GM12891 (cell line): ENCODE data around the gene CAMKV.
A peak's percentile ranks its signal among the peaks of the same experiment; 100 is the strongest.
"Not testable (repeated sequence)": the region's sequence is repeated elsewhere in the genome, so short reads cannot be mapped to it uniquely, and the experiment has no call there.

ENCODE experiments used
- DNase-seq: peaks from one replicate; pipeline ENCODE4 v3.0.0; 2011; ENCODE audit warnings: low spot score; ENCODE audit not compliant: insufficient read length
- FAIRE-seq: peaks from 2 replicates; lab custom pipeline; 2011; peaks lifted over from hg19 to GRCh38; lab: Jason Lieb, UNC
- PAX5 ChIP-seq: IDR thresholded peaks from 2 replicates; pipeline ENCODE4 v1.6.1; 2011; ENCODE audit warnings: low read length, moderate library complexity, mild to moderate bottlenecking; ENCODE audit not compliant: insufficient read depth, severe bottlenecking
- POLR2A ChIP-seq: IDR thresholded peaks from 2 replicates; pipeline ENCODE4 v1.6.1; 2011; ENCODE audit warnings: low read depth, low read length, control low read depth
- POLR2AphosphoS5 ChIP-seq: IDR thresholded peaks from 2 replicates; pipeline ENCODE4 v1.6.1; 2011; ENCODE audit warnings: low read depth, low read length, control low read depth
- POU2F2 ChIP-seq: IDR thresholded peaks from 2 replicates; pipeline ENCODE4 v1.6.1; 2011; ENCODE audit warnings: low read depth, mild to moderate bottlenecking, control low read depth, low read length, moderate library complexity
- SPI1 ChIP-seq: IDR thresholded peaks from 2 replicates; pipeline ENCODE4 v1.6.1; 2011; ENCODE audit warnings: low read depth, low read length, control low read depth
- TAF1 ChIP-seq: IDR thresholded peaks from 2 replicates; pipeline ENCODE4 v1.6.1; 2011; ENCODE audit warnings: low read depth, low read length, control low read depth

The CAMKV gene

GRCh38 chr3:49841126-49841696 is 28.5 kb downstream of the CAMKV start:
- peak; percentile 61 for FAIRE-seq
- no peak for DNase-seq
- TF ChIP-seq PAX5 (no peak), TAF1 (no peak), SPI1 (no peak), POU2F2 (no peak), POLR2AphosphoS5 (no peak), POLR2A (no peak)

GRCh38 chr3:49840388-49840787 is 29.3 kb downstream of the CAMKV start:
- TF ChIP-seq POLR2A (no peak), TAF1 (no peak)
- FAIRE-seq, result no peak
- no peak for DNase-seq

- TF ChIP-seq TAF1 (no peak), PAX5 (no peak), POLR2A (no peak), SPI1 (no peak), POU2F2 (no peak), POLR2AphosphoS5 (no peak)
- DNase-seq, result peak; percentile 48
- peak; percentile 94 for FAIRE-seq
Observed at GRCh38 chr3:49839193-49839809, 30.4 kb downstream of the CAMKV start.

GRCh38 chr3:49831341-49831740 is 38.4 kb downstream of the CAMKV start:
- FAIRE-seq (no peak), DNase-seq (no peak)
- TF ChIP-seq PAX5 (no peak), TAF1 (no peak), POLR2AphosphoS5 (no peak), POLR2A (no peak), SPI1 (no peak), POU2F2 (no peak)

GRCh38 chr3:49826016-49826415 is 43.7 kb downstream of the CAMKV start:
- DNase-seq (no peak), FAIRE-seq (no peak)
- TF ChIP-seq TAF1 (no peak), PAX5 (no peak), POU2F2 (no peak), SPI1 (no peak)

GRCh38 chr3:49823131-49823530 is 46.6 kb downstream of the CAMKV start:
- DNase-seq, FAIRE-seq: not testable (repeated sequence)

- DNase-seq (peak; percentile 74), FAIRE-seq (peak; percentile 96)
- TF ChIP-seq SPI1 (no peak), POU2F2 (no peak), PAX5 (no peak), TAF1 (peak; percentile 73), POLR2AphosphoS5 (no peak; the same call in 1 of the 2 replicates), POLR2A (peak; percentile 45)
Observed at GRCh38 chr3:49813497-49814174, 56.1 kb downstream of the CAMKV start, which contains the start of gene UBA7. Gene UBA7 (minus strand): TSS chr3:49813953. CDS start chr3:49813787, 166 bp downstream.

- no peak for TF ChIP-seq TAF1
- TF ChIP-seq POLR2AphosphoS5, result no peak
- TF ChIP-seq PAX5, result no peak
- no peak for TF ChIP-seq SPI1
- no peak for FAIRE-seq
- no peak for DNase-seq
Observed at GRCh38 chr3:49812916-49813496, 56.7 kb downstream of the CAMKV start.
